Measurements from ENCODE around the gene DIS3L2. TPM values are rescaled to one million over a fixed set of nuclear protein-coding genes. Genes with fewer than 3 reads are reported as not detected.

The DIS3L2 gene
- total and polyA plus RNA-seq, 8 donors, result 25.2 to 43.4 (median 36.3) TPM

GRCh38 chr2:232231554-232231953 is 270.0 kb downstream of the DIS3L2 start:
- H3K9me3 ChIP-seq, result no peaks in the 10 kb centered on the region
- no peak overlapping the region for H3K27ac ChIP-seq
- no peak for ATAC-seq
- no peak overlapping the region for H3K4me3 ChIP-seq
- intact Hi-C loops (cut with DNase I), result no loop called here
- no peaks in the 10 kb centered on the region for H3K27me3 ChIP-seq
- no peaks in the 10 kb centered on the region for H3K36me3 ChIP-seq
- DNase-seq, result no peak
- H3K4me1 ChIP-seq, result peaks cover 0 to 2% of the 10 kb centered on the region in 2 donors
- TF ChIP-seq CTCF (IDR thresholded peaks at IDR 0.05), result no peak

- TF ChIP-seq CTCF (IDR thresholded peaks at IDR 0.05), result no peak
- intact Hi-C loops (cut with DNase I), result no loop called here
- Histone ChIP-seq H3K9me3 (no peaks in the 10 kb centered on the region), H3K36me3 (no peaks in the 10 kb centered on the region), H3K27me3 (no peaks in the 10 kb centered on the region), H3K4me1 (peaks cover 0 to 4% of the 10 kb centered on the region in 2 donors), H3K27ac (no peak overlapping the region), H3K4me3 (no peak overlapping the region)
- ATAC-seq (no peak), DNase-seq (no peak)
Observed at GRCh38 chr2:232232915-232233314, 271.4 kb downstream of the DIS3L2 start.

GRCh38 chr2:232234922-232235615 is 273.6 kb downstream of the DIS3L2 start:
- Histone ChIP-seq H3K27ac (no peak overlapping the region), H3K27me3 (no peaks in the 10 kb centered on the region), H3K4me1 (peaks cover 0 to 6% of the 10 kb centered on the region in 2 donors), H3K9me3 (no peaks in the 10 kb centered on the region), H3K36me3 (peaks cover 0 to 8% of the 10 kb centered on the region in 2 donors), H3K4me3 (no peak overlapping the region)
- ATAC-seq (no peak), DNase-seq (no peak)
- TF ChIP-seq CTCF (IDR thresholded peaks at IDR 0.05), result no peak
- intact Hi-C loops (cut with DNase I), result no loop called here

GRCh38 chr2:232235716-232236115 is 274.2 kb downstream of the DIS3L2 start:
- ATAC-seq, result peak; percentile 65
- DNase-seq, result peak in 1 of 4 donors; percentile 20
- Histone ChIP-seq H3K9me3 (no peaks in the 10 kb centered on the region), H3K4me1 (peaks cover 0 to 6% of the 10 kb centered on the region in 2 donors), H3K36me3 (peaks cover 0 to 14% of the 10 kb centered on the region in 2 donors), H3K27ac (no peak overlapping the region), H3K4me3 (no peak overlapping the region), H3K27me3 (no peaks in the 10 kb centered on the region)
- intact Hi-C loops (cut with DNase I), result no loop called here
- no peak for TF ChIP-seq CTCF (IDR thresholded peaks at IDR 0.05)

GRCh38 chr2:232236200-232236599 is 274.7 kb downstream of the DIS3L2 start:
- intact Hi-C loops (cut with DNase I), result no loop called here
- Histone ChIP-seq H3K27ac (no peak overlapping the region), H3K9me3 (no peaks in the 10 kb centered on the region), H3K27me3 (no peaks in the 10 kb centered on the region), H3K4me1 (peaks cover 0 to 6% of the 10 kb centered on the region in 2 donors), H3K36me3 (peaks cover 0 to 18% of the 10 kb centered on the region in 2 donors), H3K4me3 (no peak overlapping the region)
- DNase-seq (no peak), ATAC-seq (no peak)
- no peak for TF ChIP-seq CTCF (IDR thresholded peaks at IDR 0.05)
